GM12891 (cell line): ENCODE data around the gene GALNT18.

Experiments used
- DNase-seq: peaks from one replicate; pipeline ENCODE4 v3.0.0; 2011; ENCODE audit warnings: low spot score; ENCODE audit not compliant: insufficient read length
- FAIRE-seq: peaks from 2 replicates; lab custom pipeline; 2011; peaks lifted over from hg19 to GRCh38; lab: Jason Lieb, UNC
- PAX5 ChIP-seq: IDR thresholded peaks from 2 replicates; pipeline ENCODE4 v1.6.1; 2011; ENCODE audit warnings: low read length, moderate library complexity, mild to moderate bottlenecking; ENCODE audit not compliant: insufficient read depth, severe bottlenecking
- POLR2A ChIP-seq: IDR thresholded peaks from 2 replicates; pipeline ENCODE4 v1.6.1; 2011; ENCODE audit warnings: low read depth, low read length, control low read depth
- POLR2AphosphoS5 ChIP-seq: IDR thresholded peaks from 2 replicates; pipeline ENCODE4 v1.6.1; 2011; ENCODE audit warnings: low read depth, low read length, control low read depth
- POU2F2 ChIP-seq: IDR thresholded peaks from 2 replicates; pipeline ENCODE4 v1.6.1; 2011; ENCODE audit warnings: low read depth, mild to moderate bottlenecking, control low read depth, low read length, moderate library complexity
- SPI1 ChIP-seq: IDR thresholded peaks from 2 replicates; pipeline ENCODE4 v1.6.1; 2011; ENCODE audit warnings: low read depth, low read length, control low read depth
- TAF1 ChIP-seq: IDR thresholded peaks from 2 replicates; pipeline ENCODE4 v1.6.1; 2011; ENCODE audit warnings: low read depth, low read length, control low read depth

GALNT18 gene

GRCh38 chr11:11537372-11537771, 84.4 kb downstream of the GALNT18 start:
- no peak for TF ChIP-seq POLR2A
- no peak for FAIRE-seq
- DNase-seq, result no peak

GRCh38 chr11:11536650-11537049, 85.2 kb downstream of the GALNT18 start:
- no peak for FAIRE-seq
- no peak for DNase-seq
- no peak for TF ChIP-seq POU2F2
- no peak for TF ChIP-seq SPI1
- TF ChIP-seq TAF1, result no peak
- no peak for TF ChIP-seq POLR2A
- TF ChIP-seq POLR2AphosphoS5, result no peak
- TF ChIP-seq PAX5, result no peak

GRCh38 chr11:11535611-11536010, 86.2 kb downstream of the GALNT18 start:
- TF ChIP-seq POU2F2 (no peak), TAF1 (no peak), PAX5 (no peak), POLR2AphosphoS5 (no peak), SPI1 (no peak), POLR2A (no peak)
- FAIRE-seq (no peak), DNase-seq (no peak)

GRCh38 chr11:11534981-11535380, 86.8 kb downstream of the GALNT18 start:
- no peak for FAIRE-seq
- TF ChIP-seq PAX5, result no peak
- no peak for TF ChIP-seq TAF1
- TF ChIP-seq POLR2AphosphoS5, result no peak
- TF ChIP-seq POU2F2, result no peak
- TF ChIP-seq POLR2A, result no peak
- no peak for TF ChIP-seq SPI1
- no peak for DNase-seq

GRCh38 chr11:11533751-11534150, 88.1 kb downstream of the GALNT18 start:
- FAIRE-seq, result no peak
- no peak for TF ChIP-seq POLR2AphosphoS5
- no peak for TF ChIP-seq TAF1
- no peak for TF ChIP-seq POU2F2
- TF ChIP-seq POLR2A, result no peak
- TF ChIP-seq PAX5, result no peak
- no peak for DNase-seq

GRCh38 chr11:11533057-11533456, 88.7 kb downstream of the GALNT18 start:
- TF ChIP-seq TAF1 (no peak), PAX5 (no peak), SPI1 (no peak), POLR2A (no peak), POU2F2 (no peak), POLR2AphosphoS5 (no peak)
- no peak for FAIRE-seq
- no peak for DNase-seq

- FAIRE-seq, result no peak
- TF ChIP-seq SPI1 (no peak), PAX5 (no peak), POLR2A (no peak), TAF1 (no peak), POU2F2 (no peak), POLR2AphosphoS5 (no peak)
- DNase-seq, result no peak
These were observed 89.2 kb downstream of the GALNT18 start for GRCh38 chr11:11532574-11532973.

- FAIRE-seq (no peak), DNase-seq (no peak)
- TF ChIP-seq PAX5 (no peak), TAF1 (no peak), POLR2A (no peak), POLR2AphosphoS5 (no peak), SPI1 (no peak), POU2F2 (no peak)
These were observed 90.5 kb downstream of the GALNT18 start for GRCh38 chr11:11531131-11531908.

- no peak for TF ChIP-seq POLR2A
- TF ChIP-seq POU2F2, result no peak
- TF ChIP-seq POLR2AphosphoS5, result no peak
- TF ChIP-seq PAX5, result no peak
- TF ChIP-seq TAF1, result no peak
- no peak for TF ChIP-seq SPI1
- no peak for FAIRE-seq
- DNase-seq, result no peak
These were observed 92.8 kb downstream of the GALNT18 start for GRCh38 chr11:11528986-11529385.

GRCh38 chr11:11525283-11525682, 96.5 kb downstream of the GALNT18 start:
- TF ChIP-seq POU2F2 (no peak), PAX5 (no peak), POLR2A (no peak), POLR2AphosphoS5 (no peak)
- no peak for FAIRE-seq
- no peak for DNase-seq
